KBM-7 (cell line): Measurements from ENCODE around the gene KIFAP3.

Experiments used
- DNase-seq: peaks from one replicate; pipeline ENCODE4 v3.0.0-alpha.2; 2015
- in situ Hi-C: fragments of 300-500 bp; cut with MboI; formaldehyde crosslinking; loops from 2 replicates; pipeline ENCODE4 v1.14.3; 2020; ENCODE audit warnings: low sequenced_read_pairs, low pct_unique_long_range_greater_than_20kb, mixed read lengths

KIFAP3 gene

DNA sequence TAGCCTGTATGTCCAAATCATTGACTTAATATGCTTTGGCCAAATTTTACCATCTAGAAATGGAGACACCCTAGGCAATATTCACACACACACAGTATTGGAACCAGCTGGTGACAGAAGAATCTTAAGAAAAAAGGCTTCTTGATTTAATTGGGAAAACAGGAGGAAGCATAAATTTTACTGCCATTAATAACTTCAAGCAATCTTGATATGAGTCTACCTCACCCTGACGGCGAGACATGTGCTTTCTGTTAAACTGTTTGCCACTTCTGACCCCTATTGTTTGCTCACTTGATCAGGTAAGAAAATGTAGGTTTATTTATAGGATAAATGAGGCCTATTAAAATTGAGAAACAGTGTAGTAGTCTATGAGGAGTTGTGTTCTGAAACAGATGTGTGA, 73.2 kb downstream of the KIFAP3 start:
- no peak for DNase-seq
- in situ Hi-C loops, result no loop called here

GRCh38 chr1:169999761-170000160, 74.7 kb downstream of the KIFAP3 start:
- in situ Hi-C loops, result no loop called here
- DNase-seq, result no peak

- in situ Hi-C loops, result no loop called here
- DNase-seq, result no peak
Measured at GRCh38 chr1:169999331-169999741, 75.2 kb downstream of the KIFAP3 start.

DNA sequence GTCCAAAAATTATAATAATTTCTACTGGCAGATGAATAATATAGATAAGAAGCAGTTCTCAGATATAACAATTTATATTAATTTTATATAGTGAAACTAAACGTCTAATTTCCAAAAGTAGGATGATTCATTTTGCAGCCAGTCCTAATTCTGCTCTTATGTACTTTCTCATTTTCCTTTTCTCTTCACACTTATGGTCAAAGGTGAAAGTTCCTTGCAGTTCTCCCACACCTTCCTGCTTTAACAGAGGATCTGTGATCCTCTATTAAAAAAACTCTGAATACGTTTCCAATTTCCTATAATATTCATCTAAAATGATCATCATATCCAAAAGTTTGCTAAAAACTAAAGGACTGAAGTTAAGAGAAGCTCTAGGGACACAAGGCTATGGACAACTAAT, 78.5 kb downstream of the KIFAP3 start:
- DNase-seq, result no peak
- in situ Hi-C loops, result no loop called here

GRCh38 chr1:169989246-169989645, 85.2 kb downstream of the KIFAP3 start:
- in situ Hi-C loops, result no loop called here
- DNase-seq, result no peak

DNA sequence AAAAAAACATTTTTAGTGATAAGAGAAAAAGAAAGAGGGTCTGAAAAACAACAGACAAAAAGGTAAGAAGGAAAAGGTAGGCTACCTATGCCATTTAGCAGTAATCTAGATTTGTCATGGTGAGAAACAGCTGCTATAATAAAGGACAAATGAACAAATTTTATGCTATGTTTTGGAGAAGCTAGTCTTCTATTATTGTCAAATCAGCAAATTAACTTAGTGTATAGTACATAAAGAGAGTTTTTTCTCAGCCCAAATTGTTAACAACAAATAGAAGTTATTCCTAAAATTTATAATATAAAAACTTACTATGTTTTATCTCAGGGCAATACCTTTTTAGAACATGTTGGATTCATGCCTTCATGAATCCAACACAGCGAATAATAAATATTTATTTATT, 88.7 kb downstream of the KIFAP3 start:
- DNase-seq, result no peak
- in situ Hi-C loops, result no loop called here

GRCh38 chr1:169974067-169974466, 100.4 kb downstream of the KIFAP3 start:
- DNase-seq, result no peak
- in situ Hi-C loops, result no loop called here

DNA sequence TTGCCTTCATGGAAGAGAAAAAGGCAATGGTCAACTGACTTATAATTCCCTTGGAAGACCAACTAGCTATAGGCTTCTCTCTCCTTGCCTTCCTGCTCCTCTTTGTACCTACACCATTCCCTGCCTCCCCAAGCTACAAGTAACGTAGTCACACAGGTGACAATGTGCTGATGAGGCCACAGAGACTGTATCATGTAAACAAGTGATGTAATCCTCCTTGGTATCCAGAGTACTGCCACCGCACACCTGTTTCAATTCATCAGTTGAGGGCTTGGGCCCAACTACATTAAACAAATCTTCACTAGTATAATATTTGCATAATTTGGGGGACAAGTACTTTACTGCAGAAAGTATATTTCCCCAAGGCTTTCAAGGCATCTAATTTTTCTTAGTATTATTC, 104.4 kb downstream of the KIFAP3 start:
- DNase-seq, result no peak
- in situ Hi-C loops, result no loop called here

- in situ Hi-C loops, result no loop called here
- no peak for DNase-seq
Measured at GRCh38 chr1:169968174-169968573, 106.3 kb downstream of the KIFAP3 start.

DNA sequence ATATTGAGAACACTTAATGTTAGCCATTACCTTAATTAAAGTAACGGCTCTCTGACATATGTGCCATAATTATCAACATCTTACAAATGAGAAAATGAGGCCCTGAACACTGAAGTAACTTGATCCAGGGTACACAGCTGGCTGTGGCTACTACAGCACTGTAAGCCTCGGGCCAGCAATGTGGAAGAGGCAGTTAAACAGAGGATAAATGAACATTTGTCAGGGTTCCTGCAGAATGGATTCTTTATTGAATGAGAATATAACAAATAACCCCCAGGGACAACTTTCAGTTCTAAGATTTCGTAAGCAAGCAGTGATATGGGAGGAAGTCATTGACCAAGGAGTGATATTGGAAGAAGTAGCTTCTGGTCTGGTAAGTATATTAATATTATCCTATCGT, 110.3 kb downstream of the KIFAP3 start:
- in situ Hi-C loops, result no loop called here
- DNase-seq, result no peak

- in situ Hi-C loops, result no loop called here
- no peak for DNase-seq
Measured at GRCh38 chr1:169959686-169960085, 114.8 kb downstream of the KIFAP3 start.

GRCh38 chr1:169958987-169959386, 115.5 kb downstream of the KIFAP3 start:
- DNase-seq, result no peak
- in situ Hi-C loops, result no loop called here

DNA sequence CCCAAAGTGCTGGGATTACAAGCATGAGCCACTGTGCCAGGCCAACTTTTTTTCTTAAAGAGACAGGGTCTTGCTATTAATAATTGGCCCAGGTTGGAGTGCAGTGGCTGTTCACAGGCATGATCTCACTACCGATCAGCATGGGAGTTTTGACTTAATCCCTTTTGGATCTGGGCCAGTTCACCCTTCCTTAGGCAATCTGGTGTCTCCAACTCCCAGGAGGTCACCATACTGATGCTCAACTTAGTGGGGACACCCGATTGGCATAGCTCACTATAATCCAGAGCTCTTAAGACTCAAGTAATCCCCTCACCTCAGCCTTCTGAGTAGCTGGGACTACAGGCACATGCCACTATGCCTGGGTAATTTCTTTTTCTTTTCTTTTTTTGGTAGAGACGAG, 116.6 kb downstream of the KIFAP3 start:
- DNase-seq, result no peak
- in situ Hi-C loops, result no loop called here

- no peak for DNase-seq
- in situ Hi-C loops, result no loop called here
Measured at GRCh38 chr1:169951108-169951507, 123.4 kb downstream of the KIFAP3 start.

- no peak for DNase-seq
- in situ Hi-C loops, result no loop called here
Measured at GRCh38 chr1:169949139-169949538, 125.4 kb downstream of the KIFAP3 start.

- in situ Hi-C loops, result no loop called here
- no peak for DNase-seq
Measured at GRCh38 chr1:169946206-169946605, 128.3 kb downstream of the KIFAP3 start.

GRCh38 chr1:169945181-169945580, 129.3 kb downstream of the KIFAP3 start:
- in situ Hi-C loops, result no loop called here
- no peak for DNase-seq

GRCh38 chr1:169944621-169945020, 129.9 kb downstream of the KIFAP3 start:
- DNase-seq, result no peak
- in situ Hi-C loops, result no loop called here

DNA sequence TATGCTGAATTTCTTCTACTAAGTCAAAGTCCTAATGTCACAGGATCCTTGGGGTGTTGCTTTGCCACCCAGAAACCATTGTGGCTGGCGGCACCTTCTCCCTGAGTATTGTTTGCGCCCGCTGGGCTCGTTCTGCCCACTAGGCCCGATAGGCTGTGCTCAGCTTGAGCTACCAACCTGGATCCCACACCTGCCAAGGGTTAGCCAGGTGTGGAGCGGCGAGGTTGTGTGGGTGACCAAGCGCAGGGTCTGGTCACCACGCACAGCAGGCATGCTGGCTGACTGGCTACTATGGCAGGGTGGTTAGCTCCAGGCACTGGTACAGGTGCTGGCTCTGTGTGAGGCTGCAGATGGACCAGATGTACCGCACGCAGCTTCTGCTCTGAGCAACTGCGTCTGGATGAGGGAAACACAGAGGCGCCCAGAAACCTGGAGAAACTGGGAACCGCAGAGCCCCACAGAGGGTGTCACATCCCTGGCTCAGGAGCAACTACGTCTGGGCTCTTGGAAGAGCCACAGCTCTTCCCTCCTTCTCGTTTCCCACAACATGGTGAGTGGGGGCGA, 130.4 kb downstream of the KIFAP3 start:
- in situ Hi-C loops, result no loop called here

GRCh38 chr1:169941982-169942830, 132.3 kb downstream of the KIFAP3 start:
- in situ Hi-C loops, result no loop called here
- no peak for DNase-seq

More for the DNA sequence above, 130.4 kb downstream of the KIFAP3 start:
- no peak for DNase-seq
